ENCODE results near the gene SLC17A2. TPM values are rescaled to one million over a fixed set of nuclear protein-coding genes. Genes with fewer than 3 reads are reported as not detected.

Gene SLC17A2
- total and polyA plus RNA-seq, 12 donors: not detected

GRCh38 chr6:25972902-25973301 lies 42.4 kb upstream of the SLC17A2 start:
- Histone ChIP-seq H3K4me1 (replicated peaks in 1 of 2) (peaks cover 10 to 29% of the 10 kb centered on the region in 2 donors), H3K9me3 (replicated peaks in 1 of 3) (no peaks in the 10 kb centered on the region), H3K27ac (no peak overlapping the region), H3K36me3 (replicated peaks in 1 of 2) (peaks cover 0 to 87% of the 10 kb centered on the region in 2 donors), H3K4me3 (no peak overlapping the region), H3K27me3 (no peaks in the 10 kb centered on the region)
- WGBS, 4 donors: 92 to 99% (median 96%) methylated on average over 5 of the region's 5 CpGs
- no peak for TF ChIP-seq POLR2A (IDR thresholded peaks at IDR 0.05)
- intact Hi-C loops (cut with DNase I): no loop called here
- no peak for DNase-seq

- Histone ChIP-seq H3K27me3 (no peaks in the 10 kb centered on the region), H3K4me3 (no peak overlapping the region), H3K27ac (peak overlapping the region in 3 of 5 donors; percentile 32 to 74 (median 51)), H3K4me1 (replicated peaks in 1 of 2) (peaks cover 10 to 35% of the 10 kb centered on the region in 2 donors), H3K9me3 (replicated peaks in 1 of 3) (no peaks in the 10 kb centered on the region), H3K36me3 (replicated peaks in 1 of 2) (peaks cover 0 to 81% of the 10 kb centered on the region in 2 donors)
- no peak for DNase-seq
- TF ChIP-seq CTCF (IDR thresholded peaks at IDR 0.05): no peak
- no peak for TF ChIP-seq POLR2A (IDR thresholded peaks at IDR 0.05)
- intact Hi-C loops (cut with DNase I): no loop called here
- 78 to 89% (median 85%) methylated on average over 1 of the region's 1 CpG for WGBS, 4 donors
Measured at GRCh38 chr6:25972128-25972527, 41.6 kb upstream of the SLC17A2 start.

GRCh38 chr6:25971187-25971821 lies 40.8 kb upstream of the SLC17A2 start:
- TF ChIP-seq POLR2A (IDR thresholded peaks at IDR 0.05) (no peak), CTCF (IDR thresholded peaks at IDR 0.05) (no peak)
- no peaks in the 10 kb centered on the region for H3K9me3 ChIP-seq (replicated peaks in 1 of 3)
- peaks cover 0 to 83% of the 10 kb centered on the region in 2 donors for H3K36me3 ChIP-seq (replicated peaks in 1 of 2)
- H3K4me3 ChIP-seq: no peak overlapping the region
- H3K4me1 ChIP-seq (replicated peaks in 1 of 2): peaks cover 15 to 43% of the 10 kb centered on the region in 2 donors
- no peaks in the 10 kb centered on the region for H3K27me3 ChIP-seq
- H3K27ac ChIP-seq: peak overlapping the region in 4 of 5 donors; percentile 11 to 74 (median 66)
- peak; percentile 34 to 83 (median 76) for DNase-seq
- WGBS, 4 donors: 88 to 99% (median 97%) methylated on average over 1 of the region's 1 CpG
- intact Hi-C loops (cut with DNase I): no loop called here

- peaks cover 21 to 69% of the 10 kb centered on the region in 2 donors for H3K4me1 ChIP-seq (replicated peaks in 1 of 2)
- H3K36me3 ChIP-seq (replicated peaks in 1 of 2): peaks cover 0 to 67% of the 10 kb centered on the region in 2 donors
- TF ChIP-seq CTCF (IDR thresholded peaks at IDR 0.05) (no peak), POLR2A (IDR thresholded peaks at IDR 0.05) (no peak)
- H3K4me3 ChIP-seq: no peak overlapping the region
- intact Hi-C loops (cut with DNase I): no loop called here
- H3K9me3 ChIP-seq (replicated peaks in 1 of 3): no peaks in the 10 kb centered on the region
- DNase-seq: peak in 2 of 7 donors; percentile 19 to 36
- peak overlapping the region in 1 of 5 donors; percentile 9 for H3K27ac ChIP-seq
- H3K27me3 ChIP-seq: no peaks in the 10 kb centered on the region
Measured at GRCh38 chr6:25968769-25969168, 38.3 kb upstream of the SLC17A2 start.

GRCh38 chr6:25966711-25967110 lies 36.2 kb upstream of the SLC17A2 start:
- peak overlapping the region in 1 of 4 donors; percentile 21 for H3K4me3 ChIP-seq
- 94 to 97% (median 95%) methylated on average over 9 of the region's 9 CpGs for WGBS, 4 donors

More at GRCh38 chr6:25966711-25967110, 36.2 kb upstream of the SLC17A2 start:
- TF ChIP-seq POLR2A (IDR thresholded peaks at IDR 0.05): no peak
- TF ChIP-seq CTCF (IDR thresholded peaks at IDR 0.05): no peak
- Histone ChIP-seq H3K36me3 (replicated peaks in 1 of 2) (peaks cover 0 to 46% of the 10 kb centered on the region in 2 donors), H3K27me3 (no peaks in the 10 kb centered on the region), H3K4me1 (replicated peaks in 1 of 2) (peaks cover 26 to 76% of the 10 kb centered on the region in 2 donors), H3K27ac (no peak overlapping the region), H3K9me3 (replicated peaks in 1 of 3) (no peaks in the 10 kb centered on the region)
- intact Hi-C loops (cut with DNase I): no loop called here
- DNase-seq: no peak
